ENCODE results near the gene PDE6C. TPM values are rescaled to one million over a fixed set of nuclear protein-coding genes. Genes with fewer than 3 reads are reported as not detected.
"Not testable (repeated sequence)": the region's sequence is repeated elsewhere in the genome, so short reads cannot be mapped to it uniquely, and the experiment has no call there.

PDE6C gene
- total and polyA plus RNA-seq, 5 experiments from 2014 or later = 0.19 TPM; not detected in 4

DNA sequence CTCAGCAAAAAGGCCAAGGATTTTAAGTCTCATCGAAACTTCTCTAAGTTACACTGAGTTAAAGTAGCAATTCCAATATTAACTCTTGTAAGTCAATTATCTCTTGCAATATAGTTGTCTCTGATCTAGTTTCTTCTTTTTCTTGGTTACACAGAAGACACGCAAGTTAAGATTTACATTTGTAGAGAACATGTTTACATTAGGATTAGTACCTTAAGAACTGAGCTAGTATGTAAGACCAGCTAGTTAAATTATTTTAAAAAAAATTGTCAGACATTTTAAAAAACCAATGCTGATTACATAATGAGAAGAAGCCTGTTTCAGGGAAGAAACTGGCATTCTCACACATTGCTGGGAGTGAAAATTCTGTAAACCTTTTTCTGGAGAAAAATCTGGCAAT lies 58.7 kb downstream of the PDE6C start:
- DNase-seq = no peak
- Mint-ChIP-seq H3K27me3 (no peaks in the 10 kb centered on the region), H3K4me3 (no peak overlapping the region), H3K9me3 (no peaks in the 10 kb centered on the region), H3K4me1 (peaks cover 0 to 2% (median under 1%) of the 10 kb centered on the region in 4 donors), H3K27ac (no peak overlapping the region), H3K36me3 (peaks cover 9 to 77% (median 30%) of the 10 kb centered on the region in 3 donors)
- ATAC-seq = no peak
- POLR2A ChIA-PET = no interaction called here

DNA sequence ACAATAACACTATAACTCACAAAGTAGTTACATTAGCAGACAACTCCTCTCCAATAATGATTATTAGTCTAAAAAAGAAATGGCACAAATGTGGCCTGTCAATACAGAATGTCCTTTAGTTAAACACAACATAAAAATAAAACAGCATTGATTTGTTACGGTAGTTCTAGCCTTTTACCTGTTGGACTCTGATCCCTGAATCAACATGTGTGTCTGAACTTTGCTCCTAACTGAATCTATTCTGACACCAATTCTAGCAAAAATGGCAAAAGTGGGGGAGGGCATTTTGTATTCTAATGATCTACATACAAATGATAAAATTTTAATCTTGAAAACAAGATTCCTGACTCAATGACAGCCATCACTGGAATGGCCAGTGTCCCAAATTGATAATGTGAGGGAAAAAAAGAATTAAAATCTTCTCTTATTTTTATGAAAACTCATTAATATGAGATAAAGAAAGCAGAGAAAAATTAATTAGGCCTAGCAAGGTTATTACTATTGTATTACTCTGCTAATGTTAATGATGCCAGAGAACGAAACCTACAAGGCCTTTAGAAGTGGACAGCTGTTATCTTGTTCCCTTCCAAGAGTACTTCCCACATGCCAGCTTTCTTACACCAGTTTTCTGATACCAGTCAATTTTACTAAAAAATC lies 59.8 kb downstream of the PDE6C start:
- Mint-ChIP-seq H3K27me3 (no peaks in the 10 kb centered on the region), H3K4me3 (no peak overlapping the region), H3K27ac (peak overlapping the region in 2 of 10 donors; percentile 5 to 29), H3K4me1 (peaks cover 0 to 2% (median under 1%) of the 10 kb centered on the region in 4 donors), H3K9me3 (no peaks in the 10 kb centered on the region), H3K36me3 (peaks cover 9 to 68% (median 28%) of the 10 kb centered on the region in 3 donors)
- DNase-seq (no peak), ATAC-seq (no peak)
- POLR2A ChIA-PET = no interaction called here

DNA sequence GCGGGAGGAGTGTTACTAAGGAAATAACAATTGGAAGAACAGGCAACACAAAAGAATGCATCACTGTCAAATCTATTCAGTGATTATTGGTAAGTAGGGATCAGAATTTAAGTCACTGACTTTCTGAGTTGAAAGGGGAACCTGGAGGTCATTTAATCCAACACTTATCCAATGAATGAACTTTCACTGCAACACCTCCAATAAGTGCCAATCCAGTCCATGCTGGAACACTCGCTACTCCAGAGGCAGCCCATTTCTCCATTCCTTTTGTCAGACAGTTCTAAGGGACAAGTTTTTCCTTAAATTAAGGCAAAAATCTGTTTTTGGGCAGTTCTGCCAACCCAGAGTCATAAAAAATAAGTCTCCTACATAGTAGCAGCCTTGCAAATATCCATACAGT lies 60.6 kb downstream of the PDE6C start:
- POLR2A ChIA-PET = no interaction called here
- peaks cover 0 to 2% (median under 1%) of the 10 kb centered on the region in 4 donors for H3K4me1 Mint-ChIP-seq
- H3K27ac Mint-ChIP-seq = peak overlapping the region in 2 of 10 donors; percentile 29 to 69
- H3K4me3 Mint-ChIP-seq = no peak overlapping the region
- no peak for DNase-seq
- no peaks in the 10 kb centered on the region for H3K9me3 Mint-ChIP-seq
- ATAC-seq = no peak
- H3K36me3 Mint-ChIP-seq = peaks cover 9 to 61% (median 25%) of the 10 kb centered on the region in 3 donors
- H3K27me3 Mint-ChIP-seq = no peaks in the 10 kb centered on the region

DNA sequence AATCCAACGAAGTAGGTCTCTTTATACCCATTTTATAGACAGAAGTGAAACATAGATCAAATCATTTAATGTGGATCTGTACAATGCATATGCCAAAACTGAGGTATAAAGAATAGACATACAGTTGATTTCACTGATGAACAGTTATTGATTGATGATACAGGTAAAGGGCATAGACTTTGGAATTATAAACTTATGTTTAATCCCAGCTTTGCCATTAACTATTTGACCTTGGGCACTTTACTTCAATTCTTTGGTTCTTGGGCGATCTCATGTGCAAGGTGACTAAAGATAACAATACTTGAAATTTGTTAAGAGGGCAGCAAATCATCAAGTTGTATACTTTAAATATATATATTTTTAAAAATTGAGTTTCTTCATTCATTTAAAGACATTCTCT lies 61.5 kb downstream of the PDE6C start:
- no peak for ATAC-seq
- Mint-ChIP-seq H3K36me3 (peaks cover 9 to 54% (median 17%) of the 10 kb centered on the region in 3 donors), H3K4me3 (no peak overlapping the region), H3K27ac (no peak overlapping the region), H3K4me1 (peaks cover 0 to 2% (median under 1%) of the 10 kb centered on the region in 4 donors), H3K9me3 (no peaks in the 10 kb centered on the region), H3K27me3 (no peaks in the 10 kb centered on the region)
- DNase-seq = no peak
- POLR2A ChIA-PET = no interaction called here

DNA sequence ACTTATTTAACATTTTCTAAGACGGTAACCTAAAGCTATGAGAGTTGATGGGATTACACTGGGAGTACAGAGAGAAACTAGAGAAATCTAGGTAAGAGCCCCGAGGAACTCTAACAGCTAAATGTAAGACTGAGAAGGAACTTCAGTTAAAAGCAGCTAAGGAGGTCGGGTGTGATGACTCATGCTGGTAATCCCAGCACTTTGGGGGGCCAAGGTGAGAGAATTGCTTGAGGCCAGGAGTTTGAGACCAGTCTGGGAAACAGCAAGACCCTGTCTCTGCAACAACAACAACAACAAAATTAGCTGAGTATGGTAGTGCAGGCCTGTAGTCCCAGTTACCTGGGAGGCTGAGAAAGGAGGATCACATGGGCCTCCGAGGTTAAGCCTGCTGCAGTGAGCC lies 66.0 kb downstream of the PDE6C start:
- Mint-ChIP-seq H3K27ac (peak overlapping the region in 2 of 10 donors; percentile 6 to 15), H3K4me1 (peaks cover 0 to 2% (median under 1%) of the 10 kb centered on the region in 4 donors), H3K4me3 (no peak overlapping the region), H3K27me3 (no peaks in the 10 kb centered on the region), H3K36me3 (peaks cover 9 to 34% (median 9%) of the 10 kb centered on the region in 3 donors), H3K9me3 (no peaks in the 10 kb centered on the region)
- POLR2A ChIA-PET = interaction anchor here (1.8 kb wide), 1 partner anchor 24 kb away, joined by 6 read pairs; the partner anchor contains the start of gene FRA10AC1
- DNase-seq = no peak
- no peak for ATAC-seq

DNA sequence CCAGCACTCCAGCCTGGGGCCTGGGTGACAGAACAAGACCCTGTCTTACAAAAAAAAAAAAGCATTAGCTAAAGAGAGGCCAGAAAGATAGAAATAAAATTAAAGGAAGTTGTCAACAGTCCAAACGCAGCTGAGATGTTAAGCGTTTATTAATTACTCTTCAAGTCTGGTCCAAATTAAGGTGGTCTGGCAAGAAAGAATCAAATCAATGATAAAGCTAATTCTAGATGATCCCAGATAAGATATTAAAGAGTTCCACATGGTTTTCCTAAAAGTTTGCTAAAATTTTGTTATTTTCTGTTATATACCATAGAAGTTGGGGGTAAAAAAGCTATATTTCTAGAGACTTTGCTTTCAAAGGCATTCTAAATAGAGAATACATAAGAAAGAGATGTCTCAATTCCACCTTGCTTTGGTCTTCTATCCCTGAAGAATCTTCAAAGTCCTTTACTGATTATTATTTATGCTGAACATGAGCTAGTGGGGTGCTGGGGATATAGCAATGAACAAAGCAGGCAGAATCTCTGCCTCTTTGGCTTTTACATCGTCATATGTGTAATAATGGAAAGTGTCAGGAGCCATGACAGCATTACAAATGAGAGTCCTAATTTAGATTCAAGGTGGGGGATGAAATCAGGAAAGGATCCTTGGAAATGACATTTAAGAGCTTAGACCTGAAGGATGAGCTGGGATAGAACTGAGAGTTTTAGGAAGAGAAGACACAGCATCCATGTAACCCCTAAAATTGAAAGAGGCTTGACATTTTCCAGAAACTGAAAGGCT lies 66.7 kb downstream of the PDE6C start:
- POLR2A ChIA-PET = interaction anchor here (1.8 kb wide), 1 partner anchor 23 kb away, joined by 6 read pairs; the partner anchor contains the start of gene FRA10AC1
- Mint-ChIP-seq H3K9me3 (no peaks in the 10 kb centered on the region), H3K27ac (no peak overlapping the region)

DNA sequence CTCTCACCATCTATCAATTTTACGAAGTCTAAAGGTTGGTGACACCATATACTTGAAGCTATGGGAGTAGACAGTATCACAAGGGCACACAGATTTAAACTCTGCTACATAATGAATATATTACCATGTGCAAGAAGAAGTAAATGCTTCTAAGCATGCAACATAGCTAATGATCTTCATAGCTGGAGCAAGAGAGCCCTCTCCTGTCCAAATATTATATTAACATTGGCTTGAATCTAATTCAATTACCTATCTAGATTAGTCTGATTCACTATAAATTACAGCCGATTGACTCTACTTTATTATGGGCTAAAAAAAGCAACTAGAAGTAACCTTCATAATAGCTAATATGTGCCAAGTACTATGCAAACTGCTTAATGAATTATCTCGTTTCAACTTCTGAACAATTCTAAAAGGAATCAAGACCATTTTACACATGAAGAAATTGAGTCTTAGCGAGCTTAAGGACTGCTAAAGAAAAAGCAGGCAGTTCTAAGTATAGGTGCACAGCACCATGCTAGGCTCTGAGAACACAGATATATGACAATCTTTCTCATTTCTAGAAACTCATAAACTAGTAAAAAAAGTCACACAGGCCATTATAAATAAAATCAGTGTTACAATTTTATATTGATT lies 68.2 kb downstream of the PDE6C start:
- ATAC-seq (no peak), DNase-seq (no peak)
- Mint-ChIP-seq H3K9me3 (no peaks in the 10 kb centered on the region), H3K27me3 (no peaks in the 10 kb centered on the region), H3K27ac (no peak overlapping the region), H3K4me3 (no peak overlapping the region), H3K4me1 (no peaks in the 10 kb centered on the region), H3K36me3 (peaks cover 0 to 36% (median 6%) of the 10 kb centered on the region in 3 donors)
- POLR2A ChIA-PET = interaction anchor here (0.6 kb wide), 1 partner anchor 1265 kb away, joined by 3 read pairs; no protein-coding TSS in a partner anchor

More for the DNA sequence above, 66.7 kb downstream of the PDE6C start:
- Mint-ChIP-seq H3K27me3 (no peaks in the 10 kb centered on the region), H3K36me3 (peaks cover 9 to 34% (median 9%) of the 10 kb centered on the region in 3 donors), H3K4me1 (peaks cover 0 to 2% (median under 1%) of the 10 kb centered on the region in 4 donors), H3K4me3 (no peak overlapping the region)
- ATAC-seq = no peak
- DNase-seq = no peak

DNA sequence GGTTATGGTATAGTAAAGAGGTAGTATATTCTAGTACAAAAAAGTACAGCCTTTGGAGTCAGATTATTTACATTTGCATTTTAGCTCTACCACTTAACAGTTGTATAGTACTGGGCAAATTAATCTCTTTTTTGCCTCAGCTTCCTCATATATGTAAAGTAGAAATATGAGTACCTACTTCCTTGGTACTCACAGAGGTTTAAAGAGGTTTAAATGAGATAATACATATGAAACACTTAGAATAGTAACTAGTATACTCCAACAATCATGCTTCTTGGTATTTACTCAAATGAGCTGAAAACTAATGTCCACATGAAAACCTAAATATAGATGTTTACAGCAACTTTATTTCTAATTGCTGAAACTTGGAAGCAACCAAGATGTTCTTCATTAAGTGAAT lies 75.4 kb downstream of the PDE6C start:
- Mint-ChIP-seq H3K27me3 (no peaks in the 10 kb centered on the region), H3K27ac (no peak overlapping the region), H3K4me1 (peaks cover 0 to 9% (median 3%) of the 10 kb centered on the region in 4 donors), H3K4me3 (no peak overlapping the region), H3K36me3 (peaks cover 0 to 64% (median 16%) of the 10 kb centered on the region in 3 donors), H3K9me3 (no peaks in the 10 kb centered on the region)
- POLR2A ChIA-PET = interaction anchor here (1.6 kb wide), 1 partner anchor 11 kb away, joined by 4 read pairs; no protein-coding TSS in a partner anchor
- ATAC-seq (no peak), DNase-seq (no peak)

DNA sequence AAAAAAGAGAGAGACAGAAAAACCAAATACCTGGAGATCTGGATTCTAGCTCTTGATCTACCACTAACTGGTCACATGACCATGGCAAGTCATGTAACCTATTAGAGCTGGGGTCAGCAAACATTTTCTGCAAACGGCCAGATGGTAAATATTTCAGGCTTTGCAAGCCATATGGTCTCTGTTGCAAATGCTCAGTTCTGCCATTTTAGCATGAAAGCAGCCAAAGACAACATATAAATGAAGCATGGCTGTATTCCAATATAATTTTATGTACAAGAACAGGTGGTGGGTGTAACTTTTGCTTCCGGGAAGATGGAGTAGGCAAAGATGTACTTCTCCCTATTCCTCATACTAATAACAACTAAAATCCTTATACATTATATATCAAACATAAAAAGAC lies 83.4 kb downstream of the PDE6C start:
- DNase-seq (no peak), ATAC-seq (no peak)
- H3K4me3 Mint-ChIP-seq = no peak overlapping the region
- POLR2A ChIA-PET = no interaction called here
- H3K27me3 Mint-ChIP-seq = no peaks in the 10 kb centered on the region
- H3K4me1 Mint-ChIP-seq = peaks cover 11 to 39% (median 25%) of the 10 kb centered on the region in 4 donors
- peak overlapping the region in 1 of 10 donors; percentile 49 for H3K27ac Mint-ChIP-seq
- H3K36me3 Mint-ChIP-seq = peaks cover 4 to 73% (median 23%) of the 10 kb centered on the region in 3 donors
- no peaks in the 10 kb centered on the region for H3K9me3 Mint-ChIP-seq

DNA sequence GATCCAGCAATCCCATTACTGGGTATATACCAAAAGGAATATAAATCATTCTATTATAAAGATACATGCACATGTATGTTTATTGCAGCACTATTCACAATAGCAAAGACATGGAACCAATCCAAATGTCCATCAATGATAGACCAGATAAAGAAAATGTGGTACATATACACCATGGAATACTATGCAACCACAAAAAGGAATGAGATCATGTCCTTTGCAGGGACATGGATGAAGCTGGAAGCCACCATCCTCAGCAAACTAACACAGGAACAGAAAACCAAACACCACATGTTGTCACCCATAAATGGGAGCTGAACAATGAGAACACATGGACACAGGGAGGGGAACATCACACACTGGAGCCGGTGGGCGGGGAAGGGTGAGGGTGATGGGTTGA lies 84.2 kb downstream of the PDE6C start:
- ATAC-seq, H3K9me3 Mint-ChIP-seq, H3K4me3 Mint-ChIP-seq, H3K27me3 Mint-ChIP-seq, POLR2A ChIA-PET, DNase-seq, H3K27ac Mint-ChIP-seq: not testable (repeated sequence)
- H3K36me3 Mint-ChIP-seq = peaks cover 4 to 67% (median 20%) of the 10 kb centered on the region in 3 donors
- peaks cover 11 to 42% (median 27%) of the 10 kb centered on the region in 4 donors for H3K4me1 Mint-ChIP-seq

DNA sequence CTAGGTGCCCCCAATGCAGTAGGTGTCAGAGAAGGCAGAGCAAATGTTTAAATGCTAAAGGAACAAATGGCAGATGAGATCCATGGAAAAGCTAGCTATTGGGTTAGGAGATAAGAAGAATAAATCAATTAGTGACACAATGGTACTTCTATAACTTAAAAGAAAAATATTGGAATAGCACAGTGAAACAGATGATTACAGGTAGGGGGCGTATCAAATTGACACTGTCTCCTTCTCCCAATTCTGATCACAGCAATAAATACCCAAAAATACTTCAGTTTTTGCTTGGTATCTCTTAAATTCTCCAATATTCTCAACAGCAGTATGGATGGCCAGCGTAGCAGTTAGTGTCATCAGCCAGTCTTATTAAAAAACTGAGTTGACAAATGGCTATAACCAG lies 84.9 kb downstream of the PDE6C start:
- no peaks in the 10 kb centered on the region for H3K27me3 Mint-ChIP-seq
- no peak overlapping the region for H3K27ac Mint-ChIP-seq
- POLR2A ChIA-PET = no interaction called here
- no peak for ATAC-seq
- H3K36me3 Mint-ChIP-seq = peaks cover 4 to 62% (median 20%) of the 10 kb centered on the region in 3 donors
- H3K4me3 Mint-ChIP-seq = no peak overlapping the region
- no peaks in the 10 kb centered on the region for H3K9me3 Mint-ChIP-seq
- H3K4me1 Mint-ChIP-seq = peaks cover 11 to 42% (median 27%) of the 10 kb centered on the region in 4 donors
- no peak for DNase-seq

DNA sequence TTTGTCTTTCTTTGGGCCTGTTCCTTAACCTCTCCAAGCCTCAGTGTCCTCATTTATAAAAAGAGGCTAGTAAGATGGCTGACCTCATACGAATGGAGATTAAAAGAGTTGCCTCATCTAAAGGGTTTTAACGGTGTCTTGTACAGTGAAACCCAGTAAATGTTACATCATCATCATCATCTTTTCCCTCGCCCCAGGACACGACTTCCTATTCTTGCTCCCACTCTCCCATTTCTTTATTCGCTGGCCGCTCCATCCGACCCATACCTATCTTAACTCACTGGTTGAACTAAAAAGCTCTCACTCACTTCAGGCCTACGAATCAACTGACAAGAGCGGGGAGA lies 89.5 kb downstream of the PDE6C start:
- H3K36me3 Mint-ChIP-seq = peaks cover 0 to 23% (median 2%) of the 10 kb centered on the region in 3 donors
- no peaks in the 10 kb centered on the region for H3K9me3 Mint-ChIP-seq
- POLR2A ChIA-PET = interaction anchor here (0.7 to 2.2 kb wide), 3 partner anchors 11 to 23 kb away, joined by 3 to 6 read pairs (median 4); no protein-coding TSS in a partner anchor
- H3K27ac Mint-ChIP-seq = no peak overlapping the region
- peaks cover 7 to 34% (median 23%) of the 10 kb centered on the region in 4 donors for H3K4me1 Mint-ChIP-seq
- no peaks in the 10 kb centered on the region for H3K27me3 Mint-ChIP-seq
- H3K4me3 Mint-ChIP-seq = no peak overlapping the region
- DNase-seq (peak in 1 of 10 donors; percentile 33), ATAC-seq (peak; percentile 7 to 44)

Data from naive thymus-derived CD8-positive, alpha-beta T cell (primary cell).